ENCODE measurements around the gene MEGF10. TPM values are rescaled to one million over a fixed set of nuclear protein-coding genes. Genes with fewer than 3 reads are reported as not detected.

Gene MEGF10
- total and polyA plus RNA-seq, 2 of the 8 experiments (the other 6 are each of a cell fraction or from before 2014, with no cell fraction given) = 38.2 to 53.1 TPM

DNA sequence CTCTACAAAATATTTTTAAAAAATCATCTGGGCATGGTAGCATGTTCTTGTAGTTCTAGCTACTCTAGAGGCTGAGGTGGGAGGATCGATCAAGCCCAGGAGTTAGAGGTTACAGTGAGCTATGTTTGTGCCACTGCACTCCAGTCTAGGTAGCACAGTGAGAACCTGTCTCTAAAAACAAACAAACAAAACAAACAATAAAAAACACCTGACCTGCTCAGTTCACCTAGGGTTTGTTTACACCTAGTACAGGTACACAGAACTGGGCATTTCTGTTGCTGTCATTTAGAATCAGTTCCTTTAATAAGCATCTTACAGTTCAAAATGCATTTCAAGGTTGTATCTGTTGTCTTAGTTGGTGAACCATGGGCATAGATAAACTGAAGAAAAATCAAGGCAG, 95.3 kb downstream of the MEGF10 start:
- no peak overlapping the region for H3K9ac ChIP-seq (replicated peaks in 1 of 4; ENCODE audit: extremely low read depth in 1 of 4, low read depth in 3 of 4, low read length in 3 of 4)
- H2AFZ ChIP-seq (ENCODE audit: low read length) = no peak overlapping the region
- no peaks in the 10 kb centered on the region; a peak in 1 of 8 replicates for H3K36me3 ChIP-seq (ENCODE audit: control insufficient read depth in 2 of 4, insufficient read depth in 4 of 4, low read length in 3 of 4)
- H3K18ac ChIP-seq (ENCODE audit: extremely low read depth, low read length) = no peak overlapping the region
- no peaks in the 10 kb centered on the region for H4K20me1 ChIP-seq (replicated peaks in 1 of 2; ENCODE audit: control insufficient read depth in 1 of 2, insufficient read depth in 2 of 2, low read length in 2 of 2)
- WGBS, 2 experiments (ENCODE audit: extremely low coverage in 1 of 2, insufficient coverage in 1 of 2, insufficient read length in 1 of 2, insufficient replicate concordance in 2 of 2, low coverage in 1 of 2, low lambda C conversion rate in 2 of 2, missing lambda C conversion rate in 1 of 2) = 88% methylated on average over 1 of the region's 1 CpG; no CpG with 5 or more reads in 1 of the 2 experiments
- H2BK5ac ChIP-seq (ENCODE audit: low read depth, low read length) = no peak overlapping the region
- H3K4me3 ChIP-seq (ENCODE audit: extremely low read depth in 1 of 4, insufficient read depth in 2 of 4, low read depth in 3 of 4, low read length in 4 of 4) = no peak overlapping the region
- H2BK12ac ChIP-seq (ENCODE audit: low read depth, low read length) = no peak overlapping the region
- no peak overlapping the region for H3K14ac ChIP-seq (ENCODE audit: insufficient read length)
- ChIA-PET POLR2A (ENCODE audit: partially characterized antibody) (no interaction called here), CTCF (ENCODE audit: partially characterized antibody) (interaction anchor here (1.6 kb wide), 1 partner anchor 10 kb away, joined by 3 read pairs; no protein-coding TSS in a partner anchor)
- DNase-seq (ENCODE audit: low read depth in 1 of 2, low spot score in 2 of 2) (no peak), FAIRE-seq (no peak)
- H4K5ac ChIP-seq (ENCODE audit: insufficient read length, low read depth, low read length) = no peak overlapping the region
- no peaks in the 10 kb centered on the region for H3K23me2 ChIP-seq (ENCODE audit: low read depth, low read length)
- no peak overlapping the region for H3K23ac ChIP-seq (ENCODE audit: insufficient read length)
- no peak overlapping the region for H3K56ac ChIP-seq (replicated peaks; ENCODE audit: insufficient read length, low read depth, low read length)
- H2BK20ac ChIP-seq (ENCODE audit: low read length) = no peak overlapping the region
- H4K91ac ChIP-seq (replicated peaks; ENCODE audit: insufficient read length, low read length) = no peak overlapping the region
- TF ChIP-seq ASH2L (IDR thresholded peaks at IDR 0.05; ENCODE audit: low read length) (no peak), BACH1 (IDR thresholded peaks at IDR 0.05; ENCODE audit: low read length) (no peak), SRF (IDR thresholded peaks at IDR 0.05; ENCODE audit: low read depth, low read length) (no peak), CBX5 (IDR thresholded peaks at IDR 0.05; ENCODE audit: low read depth, low read length) (no peak), MAFK (IDR thresholded peaks at IDR 0.05; ENCODE audit: low read depth, low read length) (no peak), FOSL1 (IDR thresholded peaks at IDR 0.05; ENCODE audit: insufficient read depth, low read depth, low read length) (no peak), TAF1 (IDR thresholded peaks at IDR 0.05; ENCODE audit: low read depth, low read length) (no peak), RXRA (IDR thresholded peaks at IDR 0.05; ENCODE audit: insufficient read depth, low read depth, low read length) (no peak), JUND (IDR thresholded peaks at IDR 0.05; ENCODE audit: low read length) (no peak), BRCA1 (IDR thresholded peaks at IDR 0.05; ENCODE audit: low read depth, low read length) (no peak), TAF7 (optimal IDR thresholded peaks at IDR 0.05; ENCODE audit: borderline replicate concordance, low read depth, low read length) (no peak), YY1 (IDR thresholded peaks at IDR 0.05; ENCODE audit: low read depth, low read length) (no peak), HDAC2 (IDR thresholded peaks at IDR 0.05; ENCODE audit: borderline replicate concordance in 1 of 2, low read depth in 2 of 2, low read length in 2 of 2) (no peak)
- TF ChIP-seq, protein P1, sequence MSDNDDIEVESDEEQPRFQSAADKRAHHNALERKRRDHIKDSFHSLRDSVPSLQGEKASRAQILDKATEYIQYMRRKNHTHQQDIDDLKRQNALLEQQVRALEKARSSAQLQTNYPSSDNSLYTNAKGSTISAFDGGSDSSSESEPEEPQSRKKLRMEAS (IDR thresholded peaks at IDR 0.05) = no peak
- H3K9me3 ChIP-seq (ENCODE audit: insufficient read depth in 2 of 2, low read depth in 1 of 2, low read length in 1 of 2) = no peaks in the 10 kb centered on the region
- no peak overlapping the region for H4K8ac ChIP-seq (ENCODE audit: extremely low read depth, insufficient read depth, low read length)
- no peaks in the 10 kb centered on the region for H3K27me3 ChIP-seq (replicated peaks in 1 of 4; ENCODE audit: control insufficient read depth in 3 of 4, extremely low read depth in 1 of 4, insufficient read depth in 3 of 4, low read length in 3 of 4)
- no peaks in the 10 kb centered on the region for H3K79me2 ChIP-seq (ENCODE audit: control insufficient read depth in 1 of 2, insufficient read depth in 2 of 2, low read length in 2 of 2)
- no peak overlapping the region for H2AK5ac ChIP-seq (ENCODE audit: low read depth, low read length)
- no peak overlapping the region for H3K4ac ChIP-seq (replicated peaks; ENCODE audit: insufficient read length, low read depth, low read length)
- H2BK120ac ChIP-seq (replicated peaks; ENCODE audit: low read depth, low read length) = no peak overlapping the region
- no peak overlapping the region for H2BK15ac ChIP-seq (ENCODE audit: low read length)
- no peaks in the 10 kb centered on the region for H3K79me1 ChIP-seq (ENCODE audit: low read depth, low read length)
- H3K27ac ChIP-seq (ENCODE audit: low read depth, low read length) = no peak overlapping the region
- H3K4me2 ChIP-seq (ENCODE audit: insufficient read depth in 1 of 2, low read depth in 2 of 2, low read length in 2 of 2) = no peak overlapping the region
- H3K4me1 ChIP-seq (replicated peaks in 1 of 4; ENCODE audit: control insufficient read depth in 3 of 4, insufficient read depth in 4 of 4, low read length in 3 of 4) = no peaks in the 10 kb centered on the region

Measured in H1 (cell line).